Measurements from ENCODE around the gene PRR36. TPM values are rescaled to one million over a fixed set of nuclear protein-coding genes. Genes with fewer than 3 reads are reported as not detected.

Gene PRR36
- total RNA-seq, 4 donors from 2014 or later = not detected

DNA sequence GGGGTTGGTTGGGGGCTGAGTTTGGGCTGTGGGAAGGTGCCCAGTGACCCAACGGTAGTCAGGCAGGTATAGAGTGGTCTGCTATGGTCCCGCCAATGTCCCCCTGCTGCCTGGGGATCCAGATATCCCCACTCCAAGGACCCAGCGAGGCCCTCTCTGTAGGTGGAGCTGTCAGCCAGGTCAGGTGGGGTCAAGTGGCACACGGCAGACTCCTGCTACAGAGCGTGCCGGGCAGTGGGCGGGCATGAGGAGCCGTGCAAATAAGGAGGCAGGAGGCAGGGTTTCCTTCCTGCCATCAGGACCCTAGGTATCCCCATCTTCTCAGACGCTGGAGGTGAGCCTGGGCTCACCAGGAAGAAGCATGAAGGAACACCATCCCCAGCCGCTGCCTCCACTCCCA, 29.2 kb downstream of the PRR36 start:
- DNase-seq (ENCODE audit: low spot score) (no peak), ATAC-seq (ENCODE audit: low FRiP score) (no peak)
- TF ChIP-seq, protein P1, sequence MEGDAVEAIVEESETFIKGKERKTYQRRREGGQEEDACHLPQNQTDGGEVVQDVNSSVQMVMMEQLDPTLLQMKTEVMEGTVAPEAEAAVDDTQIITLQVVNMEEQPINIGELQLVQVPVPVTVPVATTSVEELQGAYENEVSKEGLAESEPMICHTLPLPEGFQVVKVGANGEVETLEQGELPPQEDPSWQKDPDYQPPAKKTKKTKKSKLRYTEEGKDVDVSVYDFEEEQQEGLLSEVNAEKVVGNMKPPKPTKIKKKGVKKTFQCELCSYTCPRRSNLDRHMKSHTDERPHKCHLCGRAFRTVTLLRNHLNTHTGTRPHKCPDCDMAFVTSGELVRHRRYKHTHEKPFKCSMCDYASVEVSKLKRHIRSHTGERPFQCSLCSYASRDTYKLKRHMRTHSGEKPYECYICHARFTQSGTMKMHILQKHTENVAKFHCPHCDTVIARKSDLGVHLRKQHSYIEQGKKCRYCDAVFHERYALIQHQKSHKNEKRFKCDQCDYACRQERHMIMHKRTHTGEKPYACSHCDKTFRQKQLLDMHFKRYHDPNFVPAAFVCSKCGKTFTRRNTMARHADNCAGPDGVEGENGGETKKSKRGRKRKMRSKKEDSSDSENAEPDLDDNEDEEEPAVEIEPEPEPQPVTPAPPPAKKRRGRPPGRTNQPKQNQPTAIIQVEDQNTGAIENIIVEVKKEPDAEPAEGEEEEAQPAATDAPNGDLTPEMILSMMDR (IDR thresholded peaks at IDR 0.05) = no peak

DNA sequence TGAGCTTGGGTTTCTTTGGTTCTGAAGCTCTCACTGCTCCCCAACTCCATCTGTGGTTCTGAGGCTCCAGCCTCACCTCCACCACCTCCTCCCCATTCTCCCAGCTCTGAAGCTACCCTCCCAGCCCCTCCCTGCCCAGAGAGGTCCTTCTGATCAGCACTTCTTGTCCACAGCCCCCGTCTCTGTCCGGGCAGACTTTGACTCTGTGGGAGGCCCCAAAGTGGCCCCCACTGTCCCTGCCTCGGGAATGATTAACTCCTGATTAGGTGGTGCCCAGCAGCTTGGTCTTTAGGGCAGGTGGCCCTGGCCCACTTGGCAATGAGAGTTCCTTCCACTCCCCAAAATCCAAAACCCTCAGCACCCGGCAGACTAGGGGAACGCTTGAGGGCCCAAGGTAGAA, 29.8 kb downstream of the PRR36 start:
- ATAC-seq (ENCODE audit: low FRiP score) = no peak
- TF ChIP-seq, protein P1 (IDR thresholded peaks at IDR 0.05) = no peak
- no peak for DNase-seq (ENCODE audit: low spot score)

DNA sequence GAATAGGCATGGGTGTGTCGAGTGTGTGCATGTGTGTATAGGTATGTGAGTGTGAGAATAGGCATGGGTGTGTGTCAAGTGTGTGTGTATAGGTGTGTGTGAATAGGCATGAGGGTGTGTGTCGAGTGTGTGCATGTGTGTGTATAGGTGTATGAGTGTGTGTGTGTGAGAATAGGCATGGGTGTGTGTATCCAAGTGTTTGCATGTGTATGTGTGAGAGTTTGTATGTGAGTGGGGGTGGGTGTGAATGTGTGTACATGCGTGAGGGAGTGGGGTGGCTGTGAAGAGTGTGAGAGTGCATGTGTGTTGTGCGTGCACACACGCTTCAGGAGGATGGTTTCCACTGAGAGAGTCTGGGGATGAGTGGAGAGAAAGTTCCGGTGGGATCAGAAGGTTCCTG, 30.7 kb downstream of the PRR36 start:
- no peak for DNase-seq (ENCODE audit: low spot score)
- TF ChIP-seq, protein P1 (IDR thresholded peaks at IDR 0.05) = no peak
- no peak for ATAC-seq (ENCODE audit: low FRiP score)

DNA sequence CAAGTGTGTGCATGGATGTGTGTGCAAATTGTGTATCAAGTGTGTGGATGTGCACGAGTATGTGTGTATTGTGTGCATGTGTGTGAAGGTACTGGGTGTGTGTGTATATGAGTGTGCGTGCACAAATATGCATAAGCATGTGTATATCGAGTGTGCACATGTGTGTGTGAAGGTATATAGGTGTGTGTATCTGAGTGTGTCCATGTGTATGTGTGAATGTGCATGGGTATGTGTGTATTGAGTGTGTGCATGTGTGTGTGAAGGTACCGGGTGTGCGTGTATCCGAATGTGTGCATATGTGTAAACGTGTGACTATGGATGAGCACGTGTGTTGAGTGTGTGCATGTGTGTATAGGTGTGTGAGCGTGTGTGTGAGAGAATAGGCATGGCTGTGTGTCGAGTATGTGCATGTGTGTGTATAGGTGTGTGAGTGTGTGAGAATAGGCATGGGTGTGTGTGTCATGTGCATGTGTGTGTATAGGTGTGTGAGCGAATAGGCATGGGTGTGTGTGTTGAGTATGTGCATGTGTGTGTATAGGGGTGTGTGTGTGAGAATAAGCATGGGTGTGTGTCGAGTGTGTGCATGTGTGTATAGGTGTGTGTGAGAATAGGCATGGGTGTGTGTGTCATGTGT, 31.4 kb downstream of the PRR36 start:
- TF ChIP-seq, protein P1 (IDR thresholded peaks at IDR 0.05) = no peak
- DNase-seq (ENCODE audit: low spot score) (no peak), ATAC-seq (ENCODE audit: low FRiP score) (no peak)

DNA sequence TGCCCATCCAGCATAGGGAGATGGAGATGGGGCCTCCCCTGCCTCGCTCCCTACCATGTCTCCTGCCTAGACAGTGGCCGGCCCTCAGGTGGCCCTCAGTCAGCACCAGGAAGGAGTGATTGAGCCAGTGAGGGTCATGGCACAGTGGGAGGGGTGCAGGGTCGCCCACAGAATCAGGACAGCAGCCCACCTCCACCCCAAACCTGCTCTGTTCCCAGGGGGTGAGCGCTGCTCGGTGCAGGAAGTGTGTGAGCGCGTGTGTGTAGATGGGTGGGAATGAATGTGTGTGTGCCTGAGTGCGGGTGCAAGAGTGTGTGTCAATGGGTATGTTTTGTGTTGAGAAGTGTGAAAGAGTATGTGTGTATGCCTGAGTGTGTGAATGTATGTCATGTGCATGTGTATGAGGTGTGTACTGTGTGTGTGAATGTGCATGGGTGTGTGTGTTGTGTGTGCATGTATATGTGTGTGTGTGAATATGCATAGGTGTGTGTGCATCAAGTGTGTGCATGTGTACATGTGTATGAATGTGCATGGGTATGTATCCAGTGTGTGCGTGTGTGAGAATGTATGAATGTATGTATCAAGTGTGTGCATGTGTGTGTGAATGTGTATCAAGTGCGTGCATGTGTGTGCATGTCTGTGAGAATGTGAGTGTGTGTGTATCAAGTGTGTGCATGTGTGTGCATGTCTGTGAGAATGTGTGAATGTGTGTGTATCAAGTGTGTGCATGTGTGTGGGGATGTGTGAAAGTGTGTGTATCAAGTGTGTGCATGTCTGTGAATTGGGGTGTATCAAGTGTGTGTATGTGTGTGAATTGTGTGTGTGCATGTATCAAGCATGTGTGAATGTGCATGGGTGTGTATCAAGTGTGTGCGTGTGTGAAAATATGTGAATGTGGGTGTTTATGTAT, 32.2 kb downstream of the PRR36 start:
- DNase-seq (ENCODE audit: low spot score) = no peak
- TF ChIP-seq, protein P1 (IDR thresholded peaks at IDR 0.05) = no peak
- ATAC-seq (ENCODE audit: low FRiP score) = no peak

DNA sequence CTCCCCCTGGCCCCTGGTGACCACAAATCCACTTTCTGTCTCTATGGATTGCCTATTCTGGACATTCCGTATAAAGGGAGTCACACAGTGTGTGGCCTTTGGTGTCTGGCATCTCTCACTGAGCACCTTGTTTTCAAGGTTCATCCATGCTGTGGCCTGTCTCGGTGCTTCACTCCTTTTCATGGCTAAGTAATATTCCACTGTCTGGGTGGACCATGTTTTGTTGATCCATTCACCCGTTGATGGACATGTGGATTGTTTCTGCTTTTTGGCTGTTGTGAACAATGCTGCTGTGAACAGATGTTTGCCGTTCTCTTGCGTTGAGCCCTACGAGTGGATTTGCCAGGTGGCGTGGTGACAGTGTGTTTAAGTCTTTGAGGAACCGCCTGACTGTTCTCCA, 33.6 kb downstream of the PRR36 start:
- TF ChIP-seq, protein P1 (IDR thresholded peaks at IDR 0.05) = no peak
- ATAC-seq (ENCODE audit: low FRiP score) (no peak), DNase-seq (ENCODE audit: low spot score) (no peak)

Data from omental fat pad (tissue), 4 donors.